Mesenchymal stem cell (in vitro differentiated cells and primary cell): ENCODE data around the gene SYNE3.

Source experiments
- DNase-seq: peaks from one replicate; pipeline ENCODE4 v3.0.0-alpha.2; 2013
- H2AFZ ChIP-seq: one replicate; pipeline ENCODE4 v1.6.1; 2013; ENCODE audit warnings: low read depth, mild to moderate bottlenecking, control low read depth, inconsistent platforms, low read length, moderate library complexity
- H2AK5ac ChIP-seq: 2 replicates; pipeline ENCODE4 v1.6.1; 2013; ENCODE audit warnings: low read length, moderate library complexity, mild to moderate bottlenecking, inconsistent platforms; ENCODE audit not compliant: severe bottlenecking
- H2BK120ac ChIP-seq: one replicate; pipeline ENCODE4 v1.6.1; 2013; ENCODE audit warnings: low read depth, mild to moderate bottlenecking, inconsistent platforms, low read length, moderate library complexity
- H2BK12ac ChIP-seq, 2 experiments: one replicate each; pipeline ENCODE4 v1.6.1; 2013; ENCODE audit warnings: inconsistent platforms in 2 of 2, low read length in 2 of 2, mild to moderate bottlenecking in 2 of 2, moderate library complexity in 2 of 2, control low read depth in 1 of 2
- H2BK15ac ChIP-seq: one replicate; pipeline ENCODE4 v1.6.1; 2013; ENCODE audit warnings: mild to moderate bottlenecking, low read depth, inconsistent platforms; ENCODE audit not compliant: poor library complexity, severe bottlenecking
- H2BK5ac ChIP-seq: 2 replicates; pipeline ENCODE4 v1.6.1; 2013; ENCODE audit warnings: low read depth, mild to moderate bottlenecking, low read length, control low read depth, inconsistent platforms; ENCODE audit not compliant: poor library complexity, severe bottlenecking
- H3K14ac ChIP-seq, 2 experiments: one replicate each; pipeline ENCODE4 v1.6.1; 2013; ENCODE audit warnings: inconsistent platforms in 2 of 2, low read length in 2 of 2, control low read depth in 1 of 2, mild to moderate bottlenecking in 1 of 2, moderate library complexity in 1 of 2
- H3K18ac ChIP-seq, 2 experiments: one replicate each; pipeline ENCODE4 v1.6.1; 2013; ENCODE audit warnings: inconsistent platforms in 2 of 2, low read length in 2 of 2, control low read depth in 1 of 2, low read depth in 1 of 2, mild to moderate bottlenecking in 1 of 2
- H3K23ac ChIP-seq, 2 experiments: one replicate each; pipeline ENCODE4 v1.6.1; 2013; ENCODE audit warnings: inconsistent platforms in 2 of 2, low read length in 2 of 2, mild to moderate bottlenecking in 2 of 2, moderate library complexity in 2 of 2, control low read depth in 1 of 2
- H3K27ac ChIP-seq: 2 replicates; pipeline ENCODE4 v1.5.1; 2013; ENCODE audit warnings: mild to moderate bottlenecking, moderate library complexity, low read length, control low read depth, inconsistent platforms; ENCODE audit not compliant: poor library complexity, severe bottlenecking
- H3K27me3 ChIP-seq, 2 experiments: 2 replicates each; pipeline versions ENCODE4 v1.6.1 to v1.7.0; 2013; ENCODE audit warnings: low read length in 2 of 2, mild to moderate bottlenecking in 2 of 2, moderate library complexity in 2 of 2, control low read depth in 1 of 2, inconsistent platforms in 1 of 2; ENCODE audit not compliant: control insufficient read depth in 1 of 2, insufficient read depth in 1 of 2
- H3K36me3 ChIP-seq, 2 experiments: 2 replicates each; pipeline versions ENCODE4 v1.6.1 to v1.7.0; 2013; ENCODE audit warnings: low read length in 2 of 2, control low read depth in 1 of 2, inconsistent platforms in 1 of 2, low read depth in 1 of 2, mild to moderate bottlenecking in 1 of 2; ENCODE audit not compliant: insufficient read depth in 2 of 2, control insufficient read depth in 1 of 2
- H3K4ac ChIP-seq, 2 experiments: one replicate each; pipeline ENCODE4 v1.6.1; 2013; ENCODE audit warnings: inconsistent platforms in 2 of 2, low read length in 2 of 2, mild to moderate bottlenecking in 2 of 2, moderate library complexity in 2 of 2, control low read depth in 1 of 2, low read depth in 1 of 2
- H3K4me1 ChIP-seq: 2 replicates; pipeline ENCODE4 v1.6.1; 2013; ENCODE audit warnings: low read depth, low read length, control low read depth; ENCODE audit not compliant: control insufficient read depth, insufficient read depth
- H3K4me2 ChIP-seq: 2 replicates; pipeline ENCODE4 v1.6.1; 2013; ENCODE audit warnings: low read length, mild to moderate bottlenecking, inconsistent platforms; ENCODE audit not compliant: poor library complexity, severe bottlenecking
- H3K4me3 ChIP-seq, 2 experiments: 2 replicates each; pipeline versions ENCODE4 v1.5.1 to v1.7.0; 2013; ENCODE audit warnings: low read length in 2 of 2, mild to moderate bottlenecking in 2 of 2, control low read depth in 1 of 2, low read depth in 1 of 2; ENCODE audit not compliant: insufficient read depth in 1 of 2
- H3K79me1 ChIP-seq: replicated peaks from 2 replicates; pipeline ENCODE4 v1.6.1; 2013; ENCODE audit warnings: mild to moderate bottlenecking, control low read depth, low read length, inconsistent platforms; ENCODE audit not compliant: poor library complexity, severe bottlenecking
- H3K9ac ChIP-seq: 2 replicates; pipeline ENCODE4 v1.7.0; 2013; ENCODE audit warnings: mild to moderate bottlenecking, low read length, moderate library complexity
- H3K9me3 ChIP-seq: 2 replicates; pipeline ENCODE4 v1.7.0; 2013; ENCODE audit warnings: mild to moderate bottlenecking, low read length; ENCODE audit not compliant: control insufficient read depth
- H4K8ac ChIP-seq: one replicate; pipeline ENCODE4 v1.6.1; 2013; ENCODE audit warnings: inconsistent platforms, mild to moderate bottlenecking, low read length, moderate library complexity
- H4K91ac ChIP-seq: one replicate; pipeline ENCODE4 v1.6.1; 2013; ENCODE audit warnings: mild to moderate bottlenecking, low read length, inconsistent platforms
- WGBS: methylation state at CpG from one replicate; pipeline ENCODE4 v1.1.7; 2013; ENCODE audit warnings: mixed read lengths; 5-methylcytosine and 5-hydroxymethylcytosine counted together

Gene SYNE3

GRCh38 chr14:95518045-95518751, 1.7 kb upstream of the SYNE3 start:
- no peaks in the 10 kb centered on the region for H3K9me3 ChIP-seq
- no peak overlapping the region for H3K4me2 ChIP-seq
- peak overlapping the region; percentile 77 for H3K9ac ChIP-seq
- H3K23ac ChIP-seq = no peak overlapping the region
- no peak overlapping the region for H4K8ac ChIP-seq
- no peak overlapping the region for H3K14ac ChIP-seq
- no peak overlapping the region for H3K27ac ChIP-seq
- no peaks in the 10 kb centered on the region for H3K27me3 ChIP-seq
- H4K91ac ChIP-seq = no peak overlapping the region
- no peak overlapping the region for H2AK5ac ChIP-seq
- H3K79me1 ChIP-seq = peaks cover 2% of the 10 kb centered on the region
- peak overlapping the region in 1 of 2 experiments; percentile 43 for H3K4me3 ChIP-seq
- H3K36me3 ChIP-seq = no peaks in the 10 kb centered on the region
- no peak overlapping the region for H3K4ac ChIP-seq
- H2BK5ac ChIP-seq = no peak overlapping the region
- no peak overlapping the region for H2AFZ ChIP-seq
- H2BK120ac ChIP-seq = no peak overlapping the region
- H2BK12ac ChIP-seq = no peak overlapping the region
- H3K4me1 ChIP-seq = peaks cover 27% of the 10 kb centered on the region
- H2BK15ac ChIP-seq = no peak overlapping the region
- peak; percentile 75 for DNase-seq
- 89% methylated on average over 7 of the region's 8 CpGs for WGBS
- H3K18ac ChIP-seq = no peak overlapping the region

GRCh38 chr14:95515596-95516552, 576 bp downstream of the SYNE3 start:
- Histone ChIP-seq H2AFZ (no peak overlapping the region), H3K27ac (peak overlapping the region; percentile 33), H3K18ac (peak overlapping the region; percentile 74 to 88), H2BK15ac (peak overlapping the region; percentile 30), H3K4me2 (peak overlapping the region; percentile 87), H3K27me3 (no peaks in the 10 kb centered on the region), H2BK5ac (peak overlapping the region; percentile 24), H3K36me3 (no peaks in the 10 kb centered on the region), H3K23ac (peak overlapping the region in 1 of 2 experiments; percentile 31), H3K79me1 (peaks cover 2% of the 10 kb centered on the region), H4K8ac (no peak overlapping the region), H2BK120ac (peak overlapping the region; percentile 42), H3K4me1 (peaks cover 25% of the 10 kb centered on the region), H3K14ac (peak overlapping the region in 1 of 2 experiments; percentile 82), H2BK12ac (peak overlapping the region; percentile 59 to 93), H2AK5ac (no peak overlapping the region), H3K4me3 (peak overlapping the region; percentile 53 to 85), H4K91ac (peak overlapping the region; percentile 5), H3K9ac (peak overlapping the region; percentile 87), H3K4ac (peak overlapping the region in 1 of 2 experiments; percentile 95), H3K9me3 (no peaks in the 10 kb centered on the region)
- peak; percentile 79 for DNase-seq
- WGBS = 6% methylated on average over 33 of the region's 50 CpGs

GRCh38 chr14:95515080-95515489, 1.4 kb downstream of the SYNE3 start:
- peak overlapping the region; percentile 87 for H3K9ac ChIP-seq
- H2AFZ ChIP-seq = peak overlapping the region; percentile 5
- peak overlapping the region; percentile 46 to 52 for H3K4ac ChIP-seq
- H3K79me1 ChIP-seq = peaks cover 2% of the 10 kb centered on the region
- H2BK5ac ChIP-seq = no peak overlapping the region
- H3K18ac ChIP-seq = peak overlapping the region; percentile 64 to 74
- peak overlapping the region in 1 of 2 experiments; percentile 41 for H3K23ac ChIP-seq
- H2BK15ac ChIP-seq = peak overlapping the region; percentile 44
- peak overlapping the region; percentile 18 for H3K4me2 ChIP-seq
- 19% methylated on average over 9 of the region's 9 CpGs for WGBS
- DNase-seq = no peak
- peak overlapping the region in 1 of 2 experiments; percentile 77 for H3K14ac ChIP-seq
- peaks cover 25% of the 10 kb centered on the region for H3K4me1 ChIP-seq
- peak overlapping the region; percentile 33 for H3K27ac ChIP-seq
- H2AK5ac ChIP-seq = no peak overlapping the region
- peak overlapping the region; percentile 52 for H4K91ac ChIP-seq
- H3K27me3 ChIP-seq = no peaks in the 10 kb centered on the region
- peak overlapping the region in 1 of 2 experiments; percentile 85 for H3K4me3 ChIP-seq
- H4K8ac ChIP-seq = peak overlapping the region; percentile 66
- H2BK12ac ChIP-seq = peak overlapping the region; percentile 65 to 93
- H3K36me3 ChIP-seq = no peaks in the 10 kb centered on the region
- peak overlapping the region; percentile 42 for H2BK120ac ChIP-seq
- no peaks in the 10 kb centered on the region for H3K9me3 ChIP-seq
